ENCODE measurements around the gene F11R.

Gene F11R

DNA sequence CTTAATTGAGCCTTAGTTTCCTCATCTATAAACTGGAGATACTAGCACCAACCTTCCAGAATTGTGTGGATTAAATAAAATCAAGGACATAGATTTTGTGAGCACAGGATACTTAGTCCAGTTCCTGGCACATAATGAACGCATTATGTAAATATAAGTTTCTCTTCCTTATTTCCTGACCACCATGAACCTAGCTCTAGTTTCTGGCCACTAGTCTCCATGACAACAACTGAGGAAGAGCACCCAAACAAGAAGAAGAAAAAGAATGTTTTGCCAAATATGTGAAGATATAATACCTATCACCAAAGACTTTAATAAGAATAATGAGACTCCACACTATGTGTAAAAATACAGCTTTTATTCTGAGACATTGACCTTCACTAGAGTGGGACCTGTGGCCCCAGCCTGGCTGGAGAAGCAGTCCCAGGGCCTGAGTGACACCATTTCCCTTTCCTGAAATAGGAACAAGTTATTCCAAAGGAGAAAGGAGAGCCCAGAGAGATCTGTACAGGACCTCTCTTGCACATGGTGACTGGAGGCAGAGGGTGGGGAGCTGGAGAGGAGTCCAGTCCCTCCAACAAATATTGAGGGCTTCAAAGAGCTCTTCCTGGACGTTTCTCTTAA lies 25.8 kb upstream of the F11R start:
- peak overlapping the region; percentile 98 for H3K27ac ChIP-seq (replicated peaks)
- DNase-seq (ENCODE audit: low read depth in 1 of 2, low spot score in 1 of 2) = peak; percentile 30 to 61
- TF ChIP-seq, protein P1, sequence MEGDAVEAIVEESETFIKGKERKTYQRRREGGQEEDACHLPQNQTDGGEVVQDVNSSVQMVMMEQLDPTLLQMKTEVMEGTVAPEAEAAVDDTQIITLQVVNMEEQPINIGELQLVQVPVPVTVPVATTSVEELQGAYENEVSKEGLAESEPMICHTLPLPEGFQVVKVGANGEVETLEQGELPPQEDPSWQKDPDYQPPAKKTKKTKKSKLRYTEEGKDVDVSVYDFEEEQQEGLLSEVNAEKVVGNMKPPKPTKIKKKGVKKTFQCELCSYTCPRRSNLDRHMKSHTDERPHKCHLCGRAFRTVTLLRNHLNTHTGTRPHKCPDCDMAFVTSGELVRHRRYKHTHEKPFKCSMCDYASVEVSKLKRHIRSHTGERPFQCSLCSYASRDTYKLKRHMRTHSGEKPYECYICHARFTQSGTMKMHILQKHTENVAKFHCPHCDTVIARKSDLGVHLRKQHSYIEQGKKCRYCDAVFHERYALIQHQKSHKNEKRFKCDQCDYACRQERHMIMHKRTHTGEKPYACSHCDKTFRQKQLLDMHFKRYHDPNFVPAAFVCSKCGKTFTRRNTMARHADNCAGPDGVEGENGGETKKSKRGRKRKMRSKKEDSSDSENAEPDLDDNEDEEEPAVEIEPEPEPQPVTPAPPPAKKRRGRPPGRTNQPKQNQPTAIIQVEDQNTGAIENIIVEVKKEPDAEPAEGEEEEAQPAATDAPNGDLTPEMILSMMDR (IDR thresholded peaks at IDR 0.05; ENCODE audit: insufficient read depth, low read length) = no peak
- peak; percentile 37; the same call in 1 of the 2 replicates for TF ChIP-seq SPI1 (IDR thresholded peaks at IDR 0.05; ENCODE audit: borderline replicate concordance, low read depth)
- H3K27me3 ChIP-seq (ENCODE audit: insufficient read depth, poor library complexity, severe bottlenecking) = no peaks in the 10 kb centered on the region
- H3K4me3 ChIP-seq (replicated peaks; ENCODE audit: insufficient read depth, low read length) = peak overlapping the region; percentile 86

DNA sequence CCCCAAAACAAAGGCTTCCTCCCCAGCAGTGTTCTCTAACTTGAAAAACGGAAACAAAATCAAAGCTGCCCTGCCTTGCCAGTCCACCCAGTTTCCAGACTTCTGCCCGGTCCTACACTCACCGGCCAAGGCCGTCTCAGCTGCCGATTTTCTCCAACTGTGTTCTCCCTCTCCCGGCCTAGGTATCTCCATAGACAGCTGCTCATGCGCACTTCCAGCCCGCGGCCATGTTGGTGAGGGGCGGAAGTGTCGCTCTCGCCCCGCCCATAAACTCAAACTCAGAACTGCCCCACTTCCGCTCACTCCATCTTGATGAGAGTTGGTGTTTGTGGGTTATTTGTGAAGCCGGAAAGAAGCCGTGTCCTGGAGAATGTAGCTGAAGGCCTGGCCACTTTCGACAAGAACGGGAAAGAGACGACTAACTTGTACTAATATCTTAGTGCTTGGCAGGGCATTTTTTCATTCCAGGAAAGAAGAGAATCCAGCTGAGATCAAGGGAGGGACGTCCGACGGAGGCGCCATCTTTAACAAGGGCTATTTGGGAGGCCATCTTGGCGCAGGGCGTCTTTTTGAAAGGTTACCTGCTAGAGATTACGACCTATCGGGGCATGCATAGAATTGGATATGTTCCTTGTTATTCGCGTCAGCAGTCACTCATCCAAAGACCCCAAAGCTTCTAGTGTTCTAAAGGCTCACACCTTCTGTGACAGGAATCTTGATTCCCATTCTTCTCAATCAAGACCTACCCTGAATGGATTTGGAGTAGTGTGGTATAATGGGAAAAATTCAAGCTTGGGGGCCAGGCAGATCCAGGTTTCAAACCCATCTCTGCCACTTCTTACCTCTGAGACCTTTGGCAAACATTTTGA lies 25.0 kb upstream of the F11R start, which contains the start of gene USF1:
TSS of gene USF1 (minus strand) at position 242 of the 869 bp plus-strand sequence. CDS start 2,702 bp downstream, outside the sequence.
- no peaks in the 10 kb centered on the region for H3K27me3 ChIP-seq (ENCODE audit: insufficient read depth, poor library complexity, severe bottlenecking)
- H3K27ac ChIP-seq (replicated peaks) = peak within 1 kb of the TSS; percentile 98
- DNase-seq (ENCODE audit: low read depth in 1 of 2, low spot score in 1 of 2) = peak; percentile 91 to 95
- peak within 1 kb of the TSS; percentile 86 for H3K4me3 ChIP-seq (replicated peaks; ENCODE audit: insufficient read depth, low read length)
- TF ChIP-seq GABPA (IDR thresholded peaks at IDR 0.05; ENCODE audit: low read depth) = peak; percentile 90
- TF ChIP-seq, protein P1 (IDR thresholded peaks at IDR 0.05; ENCODE audit: insufficient read depth, low read length) = no peak
- peak; percentile 84 for TF ChIP-seq POLR2AphosphoS5 (IDR thresholded peaks at IDR 0.05; ENCODE audit: low read depth)
- TF ChIP-seq, protein P2, sequence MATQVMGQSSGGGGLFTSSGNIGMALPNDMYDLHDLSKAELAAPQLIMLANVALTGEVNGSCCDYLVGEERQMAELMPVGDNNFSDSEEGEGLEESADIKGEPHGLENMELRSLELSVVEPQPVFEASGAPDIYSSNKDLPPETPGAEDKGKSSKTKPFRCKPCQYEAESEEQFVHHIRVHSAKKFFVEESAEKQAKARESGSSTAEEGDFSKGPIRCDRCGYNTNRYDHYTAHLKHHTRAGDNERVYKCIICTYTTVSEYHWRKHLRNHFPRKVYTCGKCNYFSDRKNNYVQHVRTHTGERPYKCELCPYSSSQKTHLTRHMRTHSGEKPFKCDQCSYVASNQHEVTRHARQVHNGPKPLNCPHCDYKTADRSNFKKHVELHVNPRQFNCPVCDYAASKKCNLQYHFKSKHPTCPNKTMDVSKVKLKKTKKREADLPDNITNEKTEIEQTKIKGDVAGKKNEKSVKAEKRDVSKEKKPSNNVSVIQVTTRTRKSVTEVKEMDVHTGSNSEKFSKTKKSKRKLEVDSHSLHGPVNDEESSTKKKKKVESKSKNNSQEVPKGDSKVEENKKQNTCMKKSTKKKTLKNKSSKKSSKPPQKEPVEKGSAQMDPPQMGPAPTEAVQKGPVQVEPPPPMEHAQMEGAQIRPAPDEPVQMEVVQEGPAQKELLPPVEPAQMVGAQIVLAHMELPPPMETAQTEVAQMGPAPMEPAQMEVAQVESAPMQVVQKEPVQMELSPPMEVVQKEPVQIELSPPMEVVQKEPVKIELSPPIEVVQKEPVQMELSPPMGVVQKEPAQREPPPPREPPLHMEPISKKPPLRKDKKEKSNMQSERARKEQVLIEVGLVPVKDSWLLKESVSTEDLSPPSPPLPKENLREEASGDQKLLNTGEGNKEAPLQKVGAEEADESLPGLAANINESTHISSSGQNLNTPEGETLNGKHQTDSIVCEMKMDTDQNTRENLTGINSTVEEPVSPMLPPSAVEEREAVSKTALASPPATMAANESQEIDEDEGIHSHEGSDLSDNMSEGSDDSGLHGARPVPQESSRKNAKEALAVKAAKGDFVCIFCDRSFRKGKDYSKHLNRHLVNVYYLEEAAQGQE (IDR thresholded peaks at IDR 0.05; ENCODE audit: insufficient replicate concordance, low read depth) = peak; percentile 66
- TF ChIP-seq SPI1 (IDR thresholded peaks at IDR 0.05; ENCODE audit: borderline replicate concordance, low read depth) = peak; percentile 91

DNA sequence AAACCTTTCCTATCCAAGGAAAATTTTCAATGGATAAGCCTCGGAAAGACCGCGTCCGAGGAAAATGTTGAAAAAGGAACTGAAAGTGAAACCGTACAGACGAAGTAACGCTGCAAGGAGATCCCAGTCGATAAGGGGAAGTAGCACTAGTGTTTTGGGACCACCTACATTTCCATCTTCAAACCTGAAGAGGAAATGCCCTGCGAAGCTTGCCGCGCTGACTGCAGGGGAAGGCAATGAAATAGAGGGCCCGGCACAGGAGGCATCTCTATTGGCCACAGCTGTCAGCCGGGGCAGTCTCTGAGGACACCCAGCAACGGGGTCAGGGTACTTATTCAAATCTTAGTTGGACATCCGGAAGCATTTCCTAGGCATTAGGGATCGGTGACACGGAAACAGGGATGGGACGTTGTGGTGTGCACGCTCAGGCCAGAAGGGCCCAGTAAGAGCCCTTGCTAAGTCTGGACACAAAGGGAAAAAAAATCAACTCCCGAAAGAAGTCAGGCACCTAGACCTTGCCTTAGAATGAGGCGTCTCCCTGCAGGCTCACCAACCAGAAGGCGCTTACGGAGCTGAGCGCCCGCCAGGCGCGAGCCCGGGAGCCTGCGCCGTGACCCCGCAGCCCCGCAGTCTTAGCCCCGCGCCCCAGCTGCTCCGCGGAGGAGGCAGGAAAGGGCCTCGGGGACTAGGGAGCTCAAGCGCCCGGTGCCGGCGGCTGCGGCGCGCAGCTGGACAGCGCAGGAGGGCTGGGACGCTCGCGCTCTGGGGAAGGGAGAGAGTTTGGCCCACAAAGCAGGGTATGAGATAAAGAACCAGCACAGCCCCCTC lies 24.2 kb upstream of the F11R start:
- no peaks in the 10 kb centered on the region for H3K27me3 ChIP-seq (ENCODE audit: insufficient read depth, poor library complexity, severe bottlenecking)
- peak; percentile 73 to 89 for DNase-seq (ENCODE audit: low read depth in 1 of 2, low spot score in 1 of 2)
- TF ChIP-seq, protein P1 (IDR thresholded peaks at IDR 0.05; ENCODE audit: insufficient read depth, low read length) = no peak
- TF ChIP-seq GABPA (IDR thresholded peaks at IDR 0.05; ENCODE audit: low read depth) (peak; percentile 9; the same call in 1 of the 2 replicates), SPI1 (IDR thresholded peaks at IDR 0.05; ENCODE audit: borderline replicate concordance, low read depth) (peak; percentile 93), POLR2AphosphoS5 (IDR thresholded peaks at IDR 0.05; ENCODE audit: low read depth) (peak; percentile 48; the same call in 1 of the 2 replicates)
- TF ChIP-seq, protein P2 (IDR thresholded peaks at IDR 0.05; ENCODE audit: insufficient replicate concordance, low read depth) = no peak
- H3K27ac ChIP-seq (replicated peaks) = peak overlapping the region; percentile 98
- H3K4me3 ChIP-seq (replicated peaks; ENCODE audit: insufficient read depth, low read length) = peak overlapping the region; percentile 86
